ENCODE results near the gene CHRNB1. TPM values are rescaled to one million over a fixed set of nuclear protein-coding genes. Genes with fewer than 3 reads are reported as not detected.

Gene CHRNB1
- total RNA-seq, 2 experiments from 2014 or later = 13.2 to 13.4 TPM

DNA sequence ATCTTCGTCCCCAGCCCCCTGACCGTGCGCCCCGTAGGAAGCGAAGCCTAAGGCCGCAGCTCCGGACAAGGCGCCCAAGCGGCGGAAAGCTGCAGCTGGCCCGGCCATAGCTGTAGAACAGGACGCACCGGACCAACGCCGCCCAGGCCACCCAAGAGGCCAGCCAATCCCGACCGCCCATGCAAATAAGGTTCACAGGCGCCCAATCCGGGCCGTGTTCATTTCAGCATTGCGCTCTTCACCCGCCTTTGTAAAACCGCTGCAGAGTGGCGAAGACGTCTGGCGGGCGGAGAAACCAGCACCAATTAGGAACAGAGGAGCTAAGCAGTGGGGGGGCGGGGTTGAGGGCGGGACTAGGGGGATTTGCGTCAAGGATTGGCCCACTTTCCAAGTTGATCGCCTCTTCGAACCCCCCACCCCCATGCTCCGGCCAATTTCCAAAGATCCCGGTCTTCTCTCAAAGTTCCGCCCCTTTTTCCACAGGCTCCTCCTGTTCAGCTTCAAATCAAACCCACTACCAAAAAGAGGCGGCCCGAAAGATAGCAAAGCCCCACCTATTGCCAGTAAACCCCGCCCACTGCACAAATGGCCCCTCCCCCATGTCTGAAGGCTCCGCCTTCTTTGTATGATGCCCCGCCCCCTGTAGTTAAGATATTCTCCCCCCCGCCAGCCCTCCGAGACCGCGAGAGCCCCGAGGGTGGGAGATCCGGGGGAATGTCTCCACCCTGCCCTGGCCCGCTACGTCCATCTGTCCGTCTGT, 40.7 kb upstream of the CHRNB1 start, which contains the start of gene TMEM256:
TMEM256 (minus strand) TSS at position 121 of the 760 bp plus-strand sequence; CDS start at position 108, 13 bp downstream.
- intact Hi-C loops (cut with micrococcal nuclease; ENCODE audit: unreplicated experiment) = loop anchor here (5.0 kb wide), 1 partner anchor 52 kb away; the partner anchor contains the start of gene KCTD11
- H3K9me2 ChIP-seq (ENCODE audit: insufficient read depth, low read length) = no peaks in the 10 kb centered on the region
- ChIA-PET CTCF (ENCODE audit: unreplicated experiment) (interaction anchor here (0.6 to 1.9 kb wide), 4 partner anchors 10 to 51 kb away, joined by 3 to 18 read pairs (median 4); partner anchors contain the start of gene TMEM102), POLR2A (interaction anchor here (0.7 to 1.5 kb wide), 11 partner anchors 10 to 1997 kb away, joined by 3 to 8 read pairs (median 4); partner anchors contain the start of genes PLSCR3, TMEM102 and WRAP53)
- peaks cover 6% of the 10 kb centered on the region for H3K4me1 ChIP-seq (ENCODE audit: insufficient read depth, low read length, poor library complexity, severe bottlenecking)
- no peak within 1 kb of the TSS for H3K27ac ChIP-seq (ENCODE audit: low read depth, low read length, poor library complexity, severe bottlenecking)
- peak within 1 kb of the TSS; percentile 60 for H3K4me2 ChIP-seq (ENCODE audit: low read length)
- no peaks in the 10 kb centered on the region for H3K9me3 ChIP-seq (ENCODE audit: low read length)
- no TSS peak for BruUV-seq (replicated peaks)
- no peaks in the 10 kb centered on the region for H3K79me2 ChIP-seq (ENCODE audit: insufficient read depth, low read depth, low read length)
- TF ChIP-seq EZH2phosphoT487 (IDR thresholded peaks at IDR 0.05; ENCODE audit: borderline replicate concordance, low read depth, low read length) = no peak
- TF ChIP-seq, protein P1, sequence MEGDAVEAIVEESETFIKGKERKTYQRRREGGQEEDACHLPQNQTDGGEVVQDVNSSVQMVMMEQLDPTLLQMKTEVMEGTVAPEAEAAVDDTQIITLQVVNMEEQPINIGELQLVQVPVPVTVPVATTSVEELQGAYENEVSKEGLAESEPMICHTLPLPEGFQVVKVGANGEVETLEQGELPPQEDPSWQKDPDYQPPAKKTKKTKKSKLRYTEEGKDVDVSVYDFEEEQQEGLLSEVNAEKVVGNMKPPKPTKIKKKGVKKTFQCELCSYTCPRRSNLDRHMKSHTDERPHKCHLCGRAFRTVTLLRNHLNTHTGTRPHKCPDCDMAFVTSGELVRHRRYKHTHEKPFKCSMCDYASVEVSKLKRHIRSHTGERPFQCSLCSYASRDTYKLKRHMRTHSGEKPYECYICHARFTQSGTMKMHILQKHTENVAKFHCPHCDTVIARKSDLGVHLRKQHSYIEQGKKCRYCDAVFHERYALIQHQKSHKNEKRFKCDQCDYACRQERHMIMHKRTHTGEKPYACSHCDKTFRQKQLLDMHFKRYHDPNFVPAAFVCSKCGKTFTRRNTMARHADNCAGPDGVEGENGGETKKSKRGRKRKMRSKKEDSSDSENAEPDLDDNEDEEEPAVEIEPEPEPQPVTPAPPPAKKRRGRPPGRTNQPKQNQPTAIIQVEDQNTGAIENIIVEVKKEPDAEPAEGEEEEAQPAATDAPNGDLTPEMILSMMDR (conservative IDR thresholded peaks at IDR 0.05; ENCODE audit: low read length) = no peak
- H2AFZ ChIP-seq (ENCODE audit: low read length) = peak within 1 kb of the TSS; percentile 61
- no peaks in the 10 kb centered on the region for H4K20me1 ChIP-seq (ENCODE audit: insufficient read depth, low read length)
- DNase-seq (ENCODE audit: low spot score) = peak; percentile 98
- H3K36me3 ChIP-seq (ENCODE audit: insufficient read depth, low read length) = no peaks in the 10 kb centered on the region
- peak within 1 kb of the TSS; percentile 70 for H3K4me3 ChIP-seq (ENCODE audit: low read depth, low read length, poor library complexity, severe bottlenecking)

DNA sequence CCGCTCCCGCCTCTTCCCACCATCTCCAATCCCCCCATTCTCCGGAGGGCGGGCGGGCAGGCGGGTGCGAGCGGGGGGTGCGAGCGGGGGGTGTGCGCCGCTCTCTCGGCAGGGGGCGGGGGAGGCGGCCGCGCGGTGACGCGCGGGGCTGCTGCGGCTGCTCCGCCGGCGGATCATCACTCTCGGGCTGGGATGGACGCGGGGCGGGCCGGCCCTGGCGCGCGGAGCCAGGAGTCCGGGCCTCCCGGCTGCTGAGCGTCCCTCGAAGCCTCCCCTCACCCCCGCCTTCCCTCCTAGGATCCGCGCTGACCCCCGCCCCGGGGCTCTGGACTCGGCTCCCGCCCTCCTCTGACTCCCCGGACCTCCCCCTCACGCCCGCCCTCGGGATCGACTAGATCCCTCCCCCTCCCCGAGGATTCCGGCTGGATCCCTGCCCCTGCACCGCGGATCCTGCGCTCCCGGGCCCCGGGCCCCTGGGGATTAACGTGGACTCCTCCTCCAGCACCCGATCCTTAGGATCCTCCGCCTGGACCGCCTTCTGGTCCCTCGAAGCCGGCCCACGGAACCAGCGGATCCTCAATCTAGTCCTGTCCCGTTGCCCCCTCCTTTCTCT, 40.0 kb upstream of the CHRNB1 start:
- ChIA-PET CTCF (ENCODE audit: unreplicated experiment) (interaction anchor here (1.0 kb wide), 1 partner anchor 10 kb away, joined by 3 read pairs; no protein-coding TSS in a partner anchor), POLR2A (interaction anchor here (0.6 to 1.5 kb wide), 8 partner anchors 10 to 284 kb away, joined by 3 to 8 read pairs (median 4); partner anchors contain the start of genes PLSCR3, TMEM102 and WRAP53)
- TF ChIP-seq EZH2phosphoT487 (IDR thresholded peaks at IDR 0.05; ENCODE audit: borderline replicate concordance, low read depth, low read length) = no peak
- TF ChIP-seq, protein P1 (conservative IDR thresholded peaks at IDR 0.05; ENCODE audit: low read length) = no peak
- intact Hi-C loops (cut with micrococcal nuclease; ENCODE audit: unreplicated experiment) = loop anchor here (5.0 kb wide), 1 partner anchor 53 kb away; the partner anchor contains the start of gene KCTD11
- no peaks in the 10 kb centered on the region for H3K9me3 ChIP-seq (ENCODE audit: low read length)
- H3K4me3 ChIP-seq (ENCODE audit: low read depth, low read length, poor library complexity, severe bottlenecking) = peak overlapping the region; percentile 70
- no peak overlapping the region for H3K27ac ChIP-seq (ENCODE audit: low read depth, low read length, poor library complexity, severe bottlenecking)
- peaks cover 6% of the 10 kb centered on the region for H3K4me1 ChIP-seq (ENCODE audit: insufficient read depth, low read length, poor library complexity, severe bottlenecking)
- H3K9me2 ChIP-seq (ENCODE audit: insufficient read depth, low read length) = no peaks in the 10 kb centered on the region
- no peaks in the 10 kb centered on the region for H3K79me2 ChIP-seq (ENCODE audit: insufficient read depth, low read depth, low read length)
- no TSS peak for BruUV-seq (replicated peaks)
- H3K36me3 ChIP-seq (ENCODE audit: insufficient read depth, low read length) = no peaks in the 10 kb centered on the region
- H3K4me2 ChIP-seq (ENCODE audit: low read length) = peak overlapping the region; percentile 55; the same call in 1 of the 2 replicates
- no peak for DNase-seq (ENCODE audit: low spot score)
- no peaks in the 10 kb centered on the region for H4K20me1 ChIP-seq (ENCODE audit: insufficient read depth, low read length)
- no peak overlapping the region for H2AFZ ChIP-seq (ENCODE audit: low read length)

Measured in OCI-LY7 (cell line).